Cardiac muscle cell (in vitro differentiated cells and primary cell): ENCODE data around the gene SLC25A52. TPM values are rescaled to one million over a fixed set of nuclear protein-coding genes. Genes with fewer than 3 reads are reported as not detected.

ENCODE experiments used
- DNase-seq, 2 donors: peaks; one replicate each; pipeline versions ENCODE4 v3.0.0 to v3.0.0-alpha.2; 2010 to 2017; ENCODE audit warnings: low read depth in 1 of 2, low spot score in 1 of 2
- H3K27ac ChIP-seq: fragments of 200-600 bp; sonication (generic); 2 replicates; pipeline ENCODE4 v1.5.1; 2016
- H3K27me3 ChIP-seq: fragments of 200-600 bp; sonication (generic); 2 replicates; pipeline ENCODE4 v1.6.0; 2016; ENCODE audit warnings: control low read depth
- H3K36me3 ChIP-seq: fragments of 200-600 bp; sonication (generic); 2 replicates; pipeline ENCODE4 v1.5.1; 2016; ENCODE audit warnings: control low read depth
- H3K4me1 ChIP-seq: fragments of 200-600 bp; sonication (generic); 2 replicates; pipeline ENCODE4 v1.8.1; 2017; ENCODE audit warnings: low read depth, mild to moderate bottlenecking, mixed run types
- H3K4me3 ChIP-seq: fragments of 200-600 bp; sonication (generic); 2 replicates; pipeline ENCODE4 v1.5.1; 2016; ENCODE audit warnings: mild to moderate bottlenecking
- H3K9me3 ChIP-seq: fragments of 200-600 bp; sonication (generic); 2 replicates; pipeline ENCODE4 v1.5.1; 2017; ENCODE audit warnings: low read depth, mild to moderate bottlenecking, control low read depth
- polyA plus RNA-seq: library from polyadenylated mRNA; unstranded; fragments of >200 nt; fragmentation: Nextera tagmentation; extraction: Ambion mirVana; gene quantifications from 2 replicates; pipeline ENCODE4 v1.2.1, GENCODE V29; 2016
- total RNA-seq: library from RNA; depleted of rRNA; stranded (reverse); fragments of >200 nt; gene quantifications from 2 replicates; pipeline ENCODE4 v1.2.3, GENCODE V29; 2016
- TF ChIP-seq, protein P1 (sequence below): IDR thresholded peaks from 2 replicates; pipeline ENCODE4 v1.5.1; 2012; ENCODE audit warnings: low read depth, mild to moderate bottlenecking, low read length

The SLC25A52 gene
- total and polyA plus RNA-seq, 2 experiments from 2014 or later: not detected

DNA sequence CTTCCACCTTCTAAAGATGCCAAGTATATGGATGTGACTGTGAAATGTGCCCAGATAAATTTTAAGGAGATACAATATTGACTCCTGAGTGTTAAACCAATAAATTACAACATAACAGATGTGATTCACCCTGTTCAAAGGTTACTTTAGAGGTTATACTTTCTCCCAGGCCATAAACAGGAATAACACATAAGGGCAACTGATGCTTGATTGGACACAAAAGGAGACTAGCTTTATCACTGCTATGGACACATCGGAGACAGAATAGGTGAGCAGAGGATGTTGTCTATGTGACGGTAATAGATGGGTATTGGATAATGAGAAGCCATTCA is 31.9 kb upstream of the SLC25A52 start:
- H3K4me3 ChIP-seq: no peak overlapping the region
- no peak for DNase-seq
- no peaks in the 10 kb centered on the region for H3K27me3 ChIP-seq
- H3K4me1 ChIP-seq: no peaks in the 10 kb centered on the region
- no peaks in the 10 kb centered on the region for H3K9me3 ChIP-seq
- no peak overlapping the region for H3K27ac ChIP-seq
- H3K36me3 ChIP-seq: no peaks in the 10 kb centered on the region
- TF ChIP-seq, protein P1, sequence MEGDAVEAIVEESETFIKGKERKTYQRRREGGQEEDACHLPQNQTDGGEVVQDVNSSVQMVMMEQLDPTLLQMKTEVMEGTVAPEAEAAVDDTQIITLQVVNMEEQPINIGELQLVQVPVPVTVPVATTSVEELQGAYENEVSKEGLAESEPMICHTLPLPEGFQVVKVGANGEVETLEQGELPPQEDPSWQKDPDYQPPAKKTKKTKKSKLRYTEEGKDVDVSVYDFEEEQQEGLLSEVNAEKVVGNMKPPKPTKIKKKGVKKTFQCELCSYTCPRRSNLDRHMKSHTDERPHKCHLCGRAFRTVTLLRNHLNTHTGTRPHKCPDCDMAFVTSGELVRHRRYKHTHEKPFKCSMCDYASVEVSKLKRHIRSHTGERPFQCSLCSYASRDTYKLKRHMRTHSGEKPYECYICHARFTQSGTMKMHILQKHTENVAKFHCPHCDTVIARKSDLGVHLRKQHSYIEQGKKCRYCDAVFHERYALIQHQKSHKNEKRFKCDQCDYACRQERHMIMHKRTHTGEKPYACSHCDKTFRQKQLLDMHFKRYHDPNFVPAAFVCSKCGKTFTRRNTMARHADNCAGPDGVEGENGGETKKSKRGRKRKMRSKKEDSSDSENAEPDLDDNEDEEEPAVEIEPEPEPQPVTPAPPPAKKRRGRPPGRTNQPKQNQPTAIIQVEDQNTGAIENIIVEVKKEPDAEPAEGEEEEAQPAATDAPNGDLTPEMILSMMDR: no peak

DNA sequence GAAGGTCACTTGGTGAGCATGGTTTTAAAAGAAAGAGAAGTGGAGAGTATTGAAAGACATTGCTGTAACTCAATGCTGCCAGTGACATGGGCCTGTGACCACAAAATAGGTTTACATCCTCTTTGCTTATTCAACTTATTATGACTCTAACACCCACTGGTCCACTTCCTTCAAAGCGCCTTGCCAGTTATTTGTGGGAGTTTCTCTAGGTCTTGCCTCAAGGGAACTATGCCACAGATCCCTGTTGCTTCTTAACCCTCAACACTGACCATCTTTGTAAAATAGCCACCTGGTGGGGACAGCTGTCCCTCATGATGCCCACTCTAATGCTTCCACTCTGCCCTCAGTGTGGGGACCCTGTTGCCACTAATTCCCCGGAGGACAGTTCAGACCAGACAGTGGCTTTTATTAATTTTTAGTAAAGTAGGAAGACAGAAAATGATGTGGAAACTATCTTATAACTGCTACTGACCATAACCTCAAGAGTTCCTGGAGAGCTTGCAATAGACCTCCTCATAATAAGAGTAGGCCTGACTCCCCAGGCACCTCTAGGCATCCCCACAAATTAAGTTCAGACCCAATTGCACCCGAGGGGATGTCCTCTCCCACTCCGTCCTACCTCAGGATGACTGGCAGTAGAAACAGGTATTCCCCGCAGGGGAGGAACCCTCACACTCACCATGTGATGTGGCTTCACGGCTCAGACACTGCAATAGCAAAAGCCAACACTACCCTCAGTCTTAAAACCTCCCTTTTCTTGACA is 31.3 kb upstream of the SLC25A52 start:
- H3K36me3 ChIP-seq: no peaks in the 10 kb centered on the region
- no peak overlapping the region for H3K27ac ChIP-seq
- H3K4me1 ChIP-seq: no peaks in the 10 kb centered on the region
- TF ChIP-seq, protein P1: no peak
- H3K4me3 ChIP-seq: no peak overlapping the region
- no peaks in the 10 kb centered on the region for H3K9me3 ChIP-seq
- no peaks in the 10 kb centered on the region for H3K27me3 ChIP-seq
- no peak for DNase-seq

DNA sequence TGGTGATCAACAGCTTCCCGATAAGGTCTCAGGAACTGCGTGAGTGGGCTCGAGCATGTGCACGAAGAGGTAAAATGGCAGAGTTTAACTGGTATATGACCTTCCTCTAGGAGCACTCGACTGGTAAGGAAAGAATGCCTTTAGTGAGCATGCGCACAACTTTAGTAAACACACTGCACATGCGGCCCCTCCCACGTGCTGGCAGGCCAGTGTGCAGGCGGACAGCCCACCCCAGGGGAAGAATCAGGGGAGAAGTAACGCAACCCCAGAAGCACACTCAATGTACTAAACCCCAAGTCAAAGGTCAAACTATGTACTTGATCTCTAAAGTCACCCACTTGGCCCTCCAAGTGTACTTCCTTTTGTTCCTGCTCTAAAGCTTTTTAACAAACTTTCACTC is 28.7 kb upstream of the SLC25A52 start:
- no peak overlapping the region for H3K4me3 ChIP-seq
- H3K27me3 ChIP-seq: no peaks in the 10 kb centered on the region
- H3K9me3 ChIP-seq: no peaks in the 10 kb centered on the region
- H3K36me3 ChIP-seq: no peaks in the 10 kb centered on the region
- no peak overlapping the region for H3K27ac ChIP-seq
- H3K4me1 ChIP-seq: no peaks in the 10 kb centered on the region
- DNase-seq: no peak
- TF ChIP-seq, protein P1: no peak

DNA sequence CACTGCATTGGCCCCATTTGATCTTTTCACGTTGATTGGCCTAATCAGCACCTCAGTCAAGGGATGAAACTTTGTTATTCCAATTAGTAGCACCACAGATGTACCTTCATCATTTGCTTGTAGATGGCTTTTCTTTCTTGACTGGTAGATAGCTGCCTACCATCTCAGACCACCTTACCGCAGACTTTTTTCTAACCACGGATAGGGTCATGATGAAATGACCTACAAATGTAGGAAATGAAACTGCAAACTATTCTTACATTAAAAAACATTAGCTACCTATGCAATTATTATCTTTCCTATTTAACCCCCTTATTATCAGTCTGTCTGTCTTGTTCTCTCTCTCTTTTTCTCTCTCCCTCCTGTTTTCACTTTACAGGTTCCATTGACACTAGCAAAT is 22.4 kb upstream of the SLC25A52 start:
- Histone ChIP-seq H3K9me3 (no peaks in the 10 kb centered on the region), H3K36me3 (no peaks in the 10 kb centered on the region), H3K4me3 (no peak overlapping the region), H3K27me3 (no peaks in the 10 kb centered on the region), H3K4me1 (no peaks in the 10 kb centered on the region), H3K27ac (no peak overlapping the region)
- no peak for DNase-seq
- TF ChIP-seq, protein P1: no peak

DNA sequence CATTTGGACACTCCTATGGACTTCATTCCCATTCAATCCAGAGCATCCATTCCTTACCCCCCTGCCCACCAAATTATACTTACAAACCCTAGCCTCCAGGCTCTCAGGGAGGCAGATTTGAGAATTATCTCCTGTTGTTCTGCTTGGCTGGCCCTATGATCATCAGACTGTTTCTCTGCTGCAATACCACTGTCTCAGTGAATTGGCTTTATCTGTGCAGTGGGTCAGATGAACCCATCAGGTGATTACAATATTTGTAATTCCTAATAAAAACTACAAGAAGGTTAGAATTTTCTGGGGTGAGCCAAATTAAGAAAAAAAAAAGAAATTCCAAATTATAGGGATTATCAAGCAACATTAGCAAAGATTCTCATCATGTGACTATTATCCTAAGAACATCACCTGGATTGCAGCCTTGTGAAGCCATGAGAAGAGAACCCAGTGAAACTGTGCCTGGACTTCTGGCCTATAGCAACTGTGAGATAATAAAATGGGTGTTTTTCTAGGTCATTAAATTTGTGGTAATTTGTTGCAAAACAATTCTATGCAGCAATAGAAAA is 17.8 kb upstream of the SLC25A52 start:
- TF ChIP-seq, protein P1: no peak
- Histone ChIP-seq H3K36me3 (no peaks in the 10 kb centered on the region), H3K4me1 (no peaks in the 10 kb centered on the region), H3K27me3 (no peaks in the 10 kb centered on the region), H3K9me3 (no peaks in the 10 kb centered on the region), H3K27ac (no peak overlapping the region), H3K4me3 (no peak overlapping the region)
- no peak for DNase-seq
